OCI-LY1 (cell line): ENCODE measurements around the gene BRICD5.
"Not testable (repeated sequence)": the region's sequence is repeated elsewhere in the genome, so short reads cannot be mapped to it uniquely, and the experiment has no call there.

Experiments
- H2AFZ ChIP-seq: fragments of 200-600 bp; sonication (generic), shearing (Covaris generic); 2 replicates; pipeline ENCODE4 v1.6.0; 2014; ENCODE audit warnings: antibody characterized with exemption, mild to moderate bottlenecking, low read length
- H3F3A ChIP-seq: fragments of 200-600 bp; sonication (generic), shearing (Covaris generic); 2 replicates; pipeline ENCODE4 v1.6.0; 2014; ENCODE audit warnings: mild to moderate bottlenecking, antibody characterized with exemption, low read length, moderate library complexity; ENCODE audit not compliant: insufficient read depth
- H3K27ac ChIP-seq: fragments of 200-600 bp; sonication (generic); 2 replicates; pipeline ENCODE4 v1.5.1; 2014; ENCODE audit warnings: low read length, mixed run types, mild to moderate bottlenecking, low read depth; ENCODE audit not compliant: poor library complexity, severe bottlenecking
- H3K27me3 ChIP-seq: fragments of 200-600 bp; sonication (generic); 2 replicates; pipeline ENCODE4 v1.6.0; 2014; ENCODE audit warnings: antibody characterized with exemption, mild to moderate bottlenecking, low read length, moderate library complexity; ENCODE audit not compliant: insufficient read depth
- H3K36me3 ChIP-seq: fragments of 200-600 bp; sonication (generic); 2 replicates; pipeline ENCODE4 v1.6.1; 2014; ENCODE audit warnings: mild to moderate bottlenecking, antibody characterized with exemption, low read length, moderate library complexity, mixed read lengths; ENCODE audit not compliant: insufficient read depth
- H3K4me1 ChIP-seq: fragments of 200-600 bp; sonication (generic); 2 replicates; pipeline ENCODE4 v1.5.1; 2014; ENCODE audit warnings: mild to moderate bottlenecking, low read length, moderate library complexity; ENCODE audit not compliant: insufficient read depth, severe bottlenecking
- H3K4me2 ChIP-seq: fragments of 200-600 bp; sonication (generic), shearing (Covaris generic); 2 replicates; pipeline ENCODE4 v1.6.1; 2014; ENCODE audit warnings: low read length
- H3K4me3 ChIP-seq: fragments of 200-600 bp; sonication (generic); 2 replicates; pipeline ENCODE4 v1.5.1; 2014; ENCODE audit warnings: low read length, low read depth, mild to moderate bottlenecking, mixed read lengths; ENCODE audit not compliant: poor library complexity, severe bottlenecking
- H3K79me2 ChIP-seq: fragments of 200-600 bp; shearing (Covaris generic); 2 replicates; pipeline ENCODE4 v1.6.1; 2016; ENCODE audit warnings: mixed run types, low read length, mixed read lengths; ENCODE audit not compliant: insufficient read depth
- H3K9ac ChIP-seq: fragments of 200-600 bp; sonication (generic), shearing (Covaris generic); 2 replicates; pipeline ENCODE4 v1.6.1; 2014; ENCODE audit warnings: mild to moderate bottlenecking, low read length, mixed read lengths
- H3K9me2 ChIP-seq: fragments of 200-600 bp; sonication (generic), shearing (Covaris generic); 2 replicates; pipeline ENCODE4 v1.6.1; 2014; ENCODE audit warnings: low read depth, mild to moderate bottlenecking, low read length, mixed read lengths
- H3K9me3 ChIP-seq: fragments of 200-600 bp; shearing (Covaris generic); 2 replicates; pipeline ENCODE4 v1.6.1; 2014; ENCODE audit warnings: low read length, mixed read lengths
- H4K20me1 ChIP-seq: fragments of 200-600 bp; sonication (generic), shearing (Covaris generic); 2 replicates; pipeline ENCODE4 v1.6.0; 2016; ENCODE audit warnings: mild to moderate bottlenecking, low read length; ENCODE audit not compliant: insufficient read depth
- EZH2 ChIP-seq: fragments of 200-600 bp; sonication (generic), shearing (Covaris generic); IDR thresholded peaks from 2 replicates; pipeline ENCODE4 v1.8.0; 2017; ENCODE audit warnings: borderline replicate concordance, mixed run types, mild to moderate bottlenecking, antibody characterized with exemption, low read length, moderate library complexity, mixed read lengths
- TF ChIP-seq, protein P1 (sequence below): fragments of 200-600 bp; sonication (generic), shearing (Covaris generic); IDR thresholded peaks from 2 replicates; pipeline ENCODE4 v1.5.1; 2017; ENCODE audit warnings: mild to moderate bottlenecking, antibody characterized with exemption, low read length, moderate library complexity, mixed read lengths

Gene BRICD5

GRCh38 chr16:2243781-2244180, 33.1 kb upstream of the BRICD5 start:
- TF ChIP-seq, protein P1, sequence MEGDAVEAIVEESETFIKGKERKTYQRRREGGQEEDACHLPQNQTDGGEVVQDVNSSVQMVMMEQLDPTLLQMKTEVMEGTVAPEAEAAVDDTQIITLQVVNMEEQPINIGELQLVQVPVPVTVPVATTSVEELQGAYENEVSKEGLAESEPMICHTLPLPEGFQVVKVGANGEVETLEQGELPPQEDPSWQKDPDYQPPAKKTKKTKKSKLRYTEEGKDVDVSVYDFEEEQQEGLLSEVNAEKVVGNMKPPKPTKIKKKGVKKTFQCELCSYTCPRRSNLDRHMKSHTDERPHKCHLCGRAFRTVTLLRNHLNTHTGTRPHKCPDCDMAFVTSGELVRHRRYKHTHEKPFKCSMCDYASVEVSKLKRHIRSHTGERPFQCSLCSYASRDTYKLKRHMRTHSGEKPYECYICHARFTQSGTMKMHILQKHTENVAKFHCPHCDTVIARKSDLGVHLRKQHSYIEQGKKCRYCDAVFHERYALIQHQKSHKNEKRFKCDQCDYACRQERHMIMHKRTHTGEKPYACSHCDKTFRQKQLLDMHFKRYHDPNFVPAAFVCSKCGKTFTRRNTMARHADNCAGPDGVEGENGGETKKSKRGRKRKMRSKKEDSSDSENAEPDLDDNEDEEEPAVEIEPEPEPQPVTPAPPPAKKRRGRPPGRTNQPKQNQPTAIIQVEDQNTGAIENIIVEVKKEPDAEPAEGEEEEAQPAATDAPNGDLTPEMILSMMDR: no peak
- no peak for TF ChIP-seq EZH2
- Histone ChIP-seq H3K36me3 (peaks cover 56% of the 10 kb centered on the region), H3K27ac (no peak overlapping the region), H3K79me2 (no peaks in the 10 kb centered on the region), H3K9ac (no peak overlapping the region), H3F3A (no peaks in the 10 kb centered on the region), H3K4me3 (no peak overlapping the region), H2AFZ (no peak overlapping the region), H3K4me2 (no peak overlapping the region), H3K4me1 (no peaks in the 10 kb centered on the region), H3K27me3 (no peaks in the 10 kb centered on the region), H4K20me1 (no peaks in the 10 kb centered on the region), H3K9me2 (no peaks in the 10 kb centered on the region), H3K9me3 (no peaks in the 10 kb centered on the region)

GRCh38 chr16:2243031-2243528, 32.4 kb upstream of the BRICD5 start:
- Histone ChIP-seq H3K4me2 (no peak overlapping the region), H2AFZ (no peak overlapping the region), H3K27me3 (no peaks in the 10 kb centered on the region), H3K9ac (no peak overlapping the region), H3F3A (no peaks in the 10 kb centered on the region), H3K79me2 (no peaks in the 10 kb centered on the region), H3K27ac (no peak overlapping the region), H4K20me1 (no peaks in the 10 kb centered on the region), H3K4me3 (no peak overlapping the region), H3K36me3 (peaks cover 60% of the 10 kb centered on the region), H3K4me1 (no peaks in the 10 kb centered on the region), H3K9me3 (no peaks in the 10 kb centered on the region), H3K9me2 (no peaks in the 10 kb centered on the region)
- TF ChIP-seq, protein P1: peak; percentile 24; the same call in 1 of the 2 replicates
- TF ChIP-seq EZH2: no peak

DNA sequence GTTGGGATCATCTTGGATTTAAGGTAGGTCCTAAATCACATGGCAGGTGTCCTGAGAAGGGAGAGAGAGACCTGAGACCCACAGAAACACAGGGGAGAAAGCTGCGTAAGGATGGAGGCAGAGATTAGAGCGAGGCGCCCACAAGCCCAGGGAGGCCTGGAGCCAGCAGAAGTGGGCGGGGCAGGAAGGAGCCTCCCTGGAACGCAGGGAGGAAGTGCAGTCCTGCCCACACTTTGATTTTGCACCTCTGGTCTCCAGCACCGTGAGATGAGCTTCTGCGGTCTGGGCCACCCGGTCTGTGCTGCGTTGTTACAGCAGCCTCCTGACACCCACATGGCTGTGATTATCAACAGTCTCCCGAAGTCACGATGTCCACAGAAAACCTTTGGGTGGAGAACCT, 31.9 kb upstream of the BRICD5 start:
- peaks cover 64% of the 10 kb centered on the region for H3K36me3 ChIP-seq
- H3K79me2 ChIP-seq: no peaks in the 10 kb centered on the region
- H3K4me3 ChIP-seq: no peak overlapping the region
- H3K27ac ChIP-seq: no peak overlapping the region
- H3K4me2 ChIP-seq: no peak overlapping the region
- no peaks in the 10 kb centered on the region for H3K9me2 ChIP-seq
- TF ChIP-seq, protein P1: no peak
- no peak for TF ChIP-seq EZH2
- no peaks in the 10 kb centered on the region for H3K27me3 ChIP-seq
- no peaks in the 10 kb centered on the region for H3F3A ChIP-seq
- H3K9ac ChIP-seq: no peak overlapping the region
- no peaks in the 10 kb centered on the region for H4K20me1 ChIP-seq
- no peak overlapping the region for H2AFZ ChIP-seq
- no peaks in the 10 kb centered on the region for H3K9me3 ChIP-seq
- H3K4me1 ChIP-seq: no peaks in the 10 kb centered on the region

DNA sequence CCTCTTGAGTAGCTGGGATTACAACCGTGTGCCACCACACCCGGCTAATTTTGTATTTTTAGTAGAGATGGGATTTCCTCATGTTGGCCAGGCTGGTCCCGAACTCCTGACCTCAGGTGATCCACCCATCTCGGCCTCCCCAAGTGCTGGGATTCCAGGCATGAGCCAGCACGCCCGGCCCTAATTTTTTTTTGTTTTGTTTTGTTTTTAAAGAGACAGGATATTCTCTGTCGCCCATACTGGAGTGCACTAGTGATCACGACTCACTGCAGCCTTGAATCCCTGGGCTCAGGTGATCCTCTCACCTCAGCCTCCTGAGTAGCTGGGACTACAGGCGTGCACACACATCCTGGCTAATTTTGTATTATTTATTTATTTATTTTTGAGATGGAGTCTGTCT, 29.7 kb upstream of the BRICD5 start:
- H3K4me2 ChIP-seq, H3K9ac ChIP-seq, H3K27ac ChIP-seq, H3K79me2 ChIP-seq, H3K9me2 ChIP-seq, H3K4me3 ChIP-seq, H3K9me3 ChIP-seq, H3F3A ChIP-seq, H3K4me1 ChIP-seq, H2AFZ ChIP-seq, H3K27me3 ChIP-seq, H4K20me1 ChIP-seq: not testable (repeated sequence)
- peaks cover 70% of the 10 kb centered on the region for H3K36me3 ChIP-seq
